ENCODE results near the gene ADGRL2.

Gene ADGRL2

GRCh38 chr1:81805537-81806431, 5.0 kb downstream of the ADGRL2 start:
- DNase-seq (ENCODE audit: low spot score), result no peak
- in situ Hi-C loops (cut with MboI; ENCODE audit: low pct_unique_long_range_greater_than_20kb, low sequenced_read_pairs, unreplicated experiment), result no loop called here
- TF ChIP-seq CTCF (IDR thresholded peaks at IDR 0.05; ENCODE audit: extremely low read depth, insufficient read depth, missing control alignments), result no peak

- no peak for DNase-seq (ENCODE audit: low spot score)
- in situ Hi-C loops (cut with MboI; ENCODE audit: low pct_unique_long_range_greater_than_20kb, low sequenced_read_pairs, unreplicated experiment), result no loop called here
- TF ChIP-seq CTCF (IDR thresholded peaks at IDR 0.05; ENCODE audit: extremely low read depth, insufficient read depth, missing control alignments), result no peak
Observed at GRCh38 chr1:81806432-81806770, 5.7 kb downstream of the ADGRL2 start.

GRCh38 chr1:81808760-81809159, 8.0 kb downstream of the ADGRL2 start:
- no peak for DNase-seq (ENCODE audit: low spot score)
- no peak for TF ChIP-seq CTCF (IDR thresholded peaks at IDR 0.05; ENCODE audit: extremely low read depth, insufficient read depth, missing control alignments)

GRCh38 chr1:81809808-81810207, 9.1 kb downstream of the ADGRL2 start:
- in situ Hi-C loops (cut with MboI; ENCODE audit: low pct_unique_long_range_greater_than_20kb, low sequenced_read_pairs, unreplicated experiment), result no loop called here
- no peak for TF ChIP-seq CTCF (IDR thresholded peaks at IDR 0.05; ENCODE audit: extremely low read depth, insufficient read depth, missing control alignments)
- no peak for DNase-seq (ENCODE audit: low spot score)

More at GRCh38 chr1:81808760-81809159, 8.0 kb downstream of the ADGRL2 start:
- in situ Hi-C loops (cut with MboI; ENCODE audit: low pct_unique_long_range_greater_than_20kb, low sequenced_read_pairs, unreplicated experiment), result no loop called here

- in situ Hi-C loops (cut with MboI; ENCODE audit: low pct_unique_long_range_greater_than_20kb, low sequenced_read_pairs, unreplicated experiment), result no loop called here
- TF ChIP-seq CTCF (IDR thresholded peaks at IDR 0.05; ENCODE audit: extremely low read depth, insufficient read depth, missing control alignments), result peak; percentile 7
- no peak for DNase-seq (ENCODE audit: low spot score)
Observed at GRCh38 chr1:81811757-81812371, 11.1 kb downstream of the ADGRL2 start.

- DNase-seq (ENCODE audit: low spot score), result no peak
Observed at GRCh38 chr1:81812712-81813111, 12.0 kb downstream of the ADGRL2 start.

More at GRCh38 chr1:81812712-81813111, 12.0 kb downstream of the ADGRL2 start:
- TF ChIP-seq CTCF (IDR thresholded peaks at IDR 0.05; ENCODE audit: extremely low read depth, insufficient read depth, missing control alignments), result no peak
- in situ Hi-C loops (cut with MboI; ENCODE audit: low pct_unique_long_range_greater_than_20kb, low sequenced_read_pairs, unreplicated experiment), result no loop called here
